A549 (cell line): Measurements from ENCODE around the gene ENAH. TPM values are rescaled to one million over a fixed set of nuclear protein-coding genes. Genes with fewer than 3 reads are reported as not detected.
A peak's percentile ranks its signal among the peaks of the same experiment; 100 is the strongest.

Source experiments
- ATAC-seq, 2 experiments: fragments of 200-7000 bp in 1 of 2; fragments of >200 bp in 1 of 2; cut with Nextera tagmentation in 1 of 2; cut with Tn5 transposase in 1 of 2; 3 replicates each; pipeline versions ENCODE4 v1.8.0 to v1.9.1; 2018 to 2020; ENCODE audit warnings: mild to moderate bottlenecking in 1 of 2, moderate library complexity in 1 of 2
- CTCF ChIA-PET: fragments of 300-600 bp; sonication (Branson Sonifier 250); formaldehyde crosslinking; extraction: SDS; loops from one replicate; lab custom pipeline; 2021; ENCODE audit warnings: antibody characterized with exemption, inconsistent platforms; lab: Yijun Ruan, JAX
- POLR2A ChIA-PET: fragments of 350-600 bp; formaldehyde crosslinking; extraction: SDS; loops from one replicate; lab custom pipeline; 2021; ENCODE audit warnings: antibody characterized with exemption, inconsistent platforms; lab: Yijun Ruan, JAX
- DNase-seq, 2 experiments: peaks; one replicate each; pipeline versions ENCODE4 v3.0.0 to v3.0.0-alpha.2; 2011 to 2016; ENCODE audit warnings: low read depth in 1 of 2, low spot score in 1 of 2
- FAIRE-seq: peaks from 2 replicates; lab custom pipeline; 2011; peaks lifted over from hg19 to GRCh38; lab: Jason Lieb, UNC
- H3K27ac ChIP-seq, 2 experiments: fragments of >200 bp; sonication (Bioruptor Twin); formaldehyde crosslinking; 3 replicates each; pipeline ENCODE4 v1.5.1; 2016 to 2017
- H3K4me1 ChIP-seq: fragments of >200 bp; sonication (Bioruptor Twin); formaldehyde crosslinking; 3 replicates; pipeline ENCODE4 v1.6.1; 2016
- H3K4me2 ChIP-seq: fragments of >200 bp; sonication (Bioruptor Twin); formaldehyde crosslinking; 3 replicates; pipeline ENCODE4 v1.6.1; 2016
- H3K4me3 ChIP-seq: fragments of >200 bp; sonication (Bioruptor Twin); formaldehyde crosslinking; 3 replicates; pipeline ENCODE4 v1.5.1; 2016
- H3K9me3 ChIP-seq: fragments of >200 bp; sonication (Bioruptor Twin); formaldehyde crosslinking; 3 replicates; pipeline ENCODE4 v1.6.1; 2016
- CBX2 ChIP-seq: fragments of 200-600 bp; sonication (generic); IDR thresholded peaks from 2 replicates; pipeline ENCODE4 v1.6.1; 2016; ENCODE audit warnings: low read depth, mild to moderate bottlenecking, borderline replicate concordance
- EP300 ChIP-seq, 2 experiments: fragments of >200 bp; sonication (Bioruptor Twin); formaldehyde crosslinking; IDR thresholded peaks; 2 replicates in 1 of 2; 3 replicates in 1 of 2; pipeline ENCODE4 v1.6.1; 2016 to 2017
- FOSL2 ChIP-seq, 2 experiments: fragments of 450-650 bp in 1 of 2; fragments of >200 bp in 1 of 2; sonication (Bioruptor Twin) in 1 of 2; formaldehyde crosslinking; IDR thresholded peaks; 2 replicates each; pipeline versions ENCODE4 v1.5.0 to v1.6.1; 2016 to 2020; ENCODE audit warnings: mild to moderate bottlenecking in 1 of 2, moderate library complexity in 1 of 2
- GATA3 ChIP-seq: IDR thresholded peaks from 2 replicates; pipeline ENCODE4 v1.6.1; 2012; ENCODE audit warnings: borderline replicate concordance
- HOXA7 ChIP-seq: fragments of 250-450 bp; sonication (Bioruptor Pico); IDR thresholded peaks from 2 replicates; pipeline ENCODE4 v1.5.0; 2020; ENCODE audit warnings: mild to moderate bottlenecking, moderate library complexity
- JUN ChIP-seq, 2 experiments: fragments of >200 bp; sonication (Bioruptor Twin); formaldehyde crosslinking; IDR thresholded peaks; 2 replicates in 1 of 2; 3 replicates in 1 of 2; pipeline ENCODE4 v1.6.1; 2016 to 2017
- JUNB ChIP-seq: fragments of >200 bp; sonication (Bioruptor Twin); formaldehyde crosslinking; IDR thresholded peaks from 2 replicates; pipeline ENCODE4 v1.6.1; 2016
- KDM5A ChIP-seq: fragments of 200-600 bp; sonication (generic); IDR thresholded peaks from 2 replicates; pipeline ENCODE4 v1.6.1; 2016; ENCODE audit warnings: antibody characterized with exemption, mild to moderate bottlenecking
- MAZ ChIP-seq: fragments of 150-350 bp; IDR thresholded peaks from 2 replicates; pipeline ENCODE4 v1.6.1; 2014; ENCODE audit warnings: antibody characterized with exemption, low read depth, low read length, borderline replicate concordance
- MYC ChIP-seq: IDR thresholded peaks from 2 replicates; pipeline ENCODE4 v1.6.1; 2012; ENCODE audit warnings: mild to moderate bottlenecking, inconsistent platforms, low read length, improper control_type of control experiment, borderline replicate concordance
- POLR2AphosphoS2 ChIP-seq: conservative IDR thresholded peaks from 2 replicates; pipeline ENCODE4 v1.6.1; 2012; ENCODE audit warnings: low read length, improper control_type of control experiment, inconsistent platforms
- RARB ChIP-seq: fragments of 250-450 bp; sonication (Bioruptor Pico); IDR thresholded peaks from 2 replicates; pipeline ENCODE4 v1.8.0; 2021; ENCODE audit warnings: mild to moderate bottlenecking, moderate library complexity
- TFCP2L1 ChIP-seq: fragments of 250-450 bp; sonication (Bioruptor Pico); IDR thresholded peaks from 2 replicates; pipeline ENCODE4 v1.5.0; 2021; ENCODE audit warnings: mild to moderate bottlenecking
- ZNF302 ChIP-seq: fragments of 250-450 bp; sonication (Bioruptor Pico); IDR thresholded peaks from 2 replicates; pipeline ENCODE4 v1.9.0; 2021; ENCODE audit warnings: inconsistent platforms, mild to moderate bottlenecking, moderate library complexity
- ZSCAN20 ChIP-seq: fragments of 250-450 bp; sonication (Bioruptor Pico); IDR thresholded peaks from 2 replicates; pipeline ENCODE4 v1.8.0; 2022; ENCODE audit warnings: mild to moderate bottlenecking, moderate library complexity
- WGBS: methylation state at CpG from one replicate; pipeline ENCODE4 v1.1.6; 2017; ENCODE audit errors: missing lambda C conversion rate; 5-methylcytosine and 5-hydroxymethylcytosine counted together
- polyA plus RNA-seq, 4 experiments: library from polyadenylated mRNA; depleted of rRNA in 3 of 4; stranded (reverse); fragments of >200 nt; fragmentation: RNase III in 1 of 4; extraction: RNeasy Plus Mini Kit Qiagen cat#74134 plus additional on column Dnase treatment in 1 of 4; gene quantifications; 2 replicates in 3 of 4; 3 replicates in 1 of 4; pipeline ENCODE4 v1.2.3, GENCODE V29; 2011 to 2017
- TF ChIP-seq, protein P1 (sequence below): fragments of 250-450 bp; sonication (Bioruptor Pico); IDR thresholded peaks from 2 replicates; pipeline ENCODE4 v1.5.0; 2021; ENCODE audit warnings: mild to moderate bottlenecking, moderate library complexity, borderline replicate concordance
- TF ChIP-seq, protein P2 (sequence below): fragments of >200 bp; sonication (Bioruptor Twin); formaldehyde crosslinking; IDR thresholded peaks from 3 replicates; pipeline ENCODE4 v1.5.1; 2016

ENAH gene
- polyA plus RNA-seq, 2 of the 4 experiments (the other 2 are of a cell fraction) = 142 to 155 TPM

DNA sequence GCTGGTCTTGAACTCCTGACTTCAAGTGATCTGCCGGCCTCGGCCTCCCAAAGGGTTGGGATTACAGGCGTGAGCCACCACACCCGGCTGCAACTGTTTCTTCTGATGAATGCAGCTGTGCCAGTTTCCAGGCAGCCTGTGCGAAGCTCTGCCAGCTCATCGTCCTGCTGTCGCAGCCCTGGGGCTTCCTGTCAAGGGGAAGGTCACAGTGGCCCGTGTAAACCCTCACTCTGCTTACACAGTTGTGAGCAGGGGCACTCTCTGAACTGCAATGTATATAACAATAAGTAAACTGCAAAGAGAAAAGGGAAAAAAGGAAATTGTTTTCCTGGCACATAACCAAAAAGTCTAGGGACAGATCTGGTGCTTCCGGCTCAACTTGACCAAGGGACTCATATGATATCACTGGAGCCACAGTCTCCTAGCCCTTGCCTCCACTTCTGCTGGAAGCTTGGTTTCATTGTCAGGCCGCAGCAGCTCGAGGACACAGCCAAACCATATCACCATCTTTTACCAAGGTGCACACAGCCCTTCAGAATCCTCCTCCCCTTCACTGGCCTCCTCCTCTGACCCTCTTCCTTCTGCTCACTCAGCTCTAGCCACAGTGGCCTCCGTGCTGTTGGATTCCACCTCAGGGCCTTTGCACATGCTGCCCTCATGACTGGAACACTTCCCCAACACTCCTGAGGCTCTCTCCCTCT is 202.3 kb downstream of the ENAH start:
- 70% methylated on average over 10 of the region's 12 CpGs for WGBS
- DNase-seq (peak in 1 of 2 experiments; percentile 26), FAIRE-seq (no peak)
- peaks cover 40% of the 10 kb centered on the region for H3K4me1 ChIP-seq
- CTCF ChIA-PET = interaction anchor here (0.7 to 2.8 kb wide), 4 partner anchors 10 to 132 kb away, joined by 4 to 11 read pairs (median 5); no protein-coding TSS in a partner anchor
- H3K27ac ChIP-seq = peak overlapping the region in 1 of 2 experiments; percentile 84; a peak in 4 of 6 replicates
- H3K4me2 ChIP-seq = no peak overlapping the region
- no peak for TF ChIP-seq KDM5A
- no peak for TF ChIP-seq TFCP2L1 (CRISPR knock-in tag)
- no peak for TF ChIP-seq CBX2
- TF ChIP-seq, all 56 proteins: peak for 0
- POLR2A ChIA-PET = no interaction called here
- no peaks in the 10 kb centered on the region for H3K9me3 ChIP-seq
- no peak for ATAC-seq
- no peak overlapping the region for H3K4me3 ChIP-seq

DNA sequence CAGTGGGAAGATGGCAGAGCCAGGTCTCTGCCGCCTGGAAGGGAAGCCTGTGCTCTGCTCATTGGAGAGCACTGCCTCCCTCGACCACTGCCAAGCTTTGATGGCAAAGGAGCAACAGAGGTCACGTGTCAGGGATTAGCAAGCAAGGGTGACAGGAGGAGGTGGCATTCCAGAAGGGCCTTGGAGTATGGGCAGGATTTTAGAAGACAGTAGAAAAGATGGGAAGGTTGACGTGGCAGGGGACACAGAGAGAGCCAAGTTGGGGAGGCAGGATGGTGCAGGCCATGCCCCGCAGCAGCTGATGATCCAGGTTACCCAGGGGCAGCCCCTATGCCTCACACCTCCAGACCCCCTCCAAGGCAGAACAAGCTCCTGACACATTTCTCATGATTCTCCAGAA is 203.1 kb downstream of the ENAH start:
- ChIA-PET CTCF (interaction anchor here (0.7 to 2.8 kb wide), 5 partner anchors 9 to 131 kb away, joined by 4 to 14 read pairs (median 6); no protein-coding TSS in a partner anchor), POLR2A (interaction anchor here (1.0 kb wide), 1 partner anchor 21 kb away, joined by 3 read pairs; the partner anchor contains the start of gene LBR)
- H3K4me2 ChIP-seq = peak overlapping the region; percentile 66
- H3K4me1 ChIP-seq = peaks cover 40% of the 10 kb centered on the region
- peak overlapping the region; percentile 65 to 84 for H3K27ac ChIP-seq
- FAIRE-seq (no peak), ATAC-seq (no peak), DNase-seq (no peak)
- no peak overlapping the region for H3K4me3 ChIP-seq
- TF ChIP-seq, protein P1, sequence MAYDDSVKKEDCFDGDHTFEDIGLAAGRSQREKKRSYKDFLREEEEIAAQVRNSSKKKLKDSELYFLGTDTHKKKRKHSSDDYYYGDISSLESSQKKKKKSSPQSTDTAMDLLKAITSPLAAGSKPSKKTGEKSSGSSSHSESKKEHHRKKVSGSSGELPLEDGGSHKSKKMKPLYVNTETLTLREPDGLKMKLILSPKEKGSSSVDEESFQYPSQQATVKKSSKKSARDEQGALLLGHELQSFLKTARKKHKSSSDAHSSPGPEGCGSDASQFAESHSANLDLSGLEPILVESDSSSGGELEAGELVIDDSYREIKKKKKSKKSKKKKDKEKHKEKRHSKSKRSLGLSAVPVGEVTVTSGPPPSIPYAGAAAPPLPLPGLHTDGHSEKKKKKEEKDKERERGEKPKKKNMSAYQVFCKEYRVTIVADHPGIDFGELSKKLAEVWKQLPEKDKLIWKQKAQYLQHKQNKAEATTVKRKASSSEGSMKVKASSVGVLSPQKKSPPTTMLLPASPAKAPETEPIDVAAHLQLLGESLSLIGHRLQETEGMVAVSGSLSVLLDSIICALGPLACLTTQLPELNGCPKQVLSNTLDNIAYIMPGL (CRISPR knock-in tag) = no peak
- no peak for TF ChIP-seq RARB (CRISPR knock-in tag)
- no peak for TF ChIP-seq ZSCAN20
- TF ChIP-seq ZNF302 (CRISPR knock-in tag) = no peak
- TF ChIP-seq MYC = no peak
- no peak for TF ChIP-seq JUN (IDR thresholded peaks at IDR 0.05)
- WGBS = 90% methylated on average over 5 of the region's 5 CpGs
- no peaks in the 10 kb centered on the region for H3K9me3 ChIP-seq

DNA sequence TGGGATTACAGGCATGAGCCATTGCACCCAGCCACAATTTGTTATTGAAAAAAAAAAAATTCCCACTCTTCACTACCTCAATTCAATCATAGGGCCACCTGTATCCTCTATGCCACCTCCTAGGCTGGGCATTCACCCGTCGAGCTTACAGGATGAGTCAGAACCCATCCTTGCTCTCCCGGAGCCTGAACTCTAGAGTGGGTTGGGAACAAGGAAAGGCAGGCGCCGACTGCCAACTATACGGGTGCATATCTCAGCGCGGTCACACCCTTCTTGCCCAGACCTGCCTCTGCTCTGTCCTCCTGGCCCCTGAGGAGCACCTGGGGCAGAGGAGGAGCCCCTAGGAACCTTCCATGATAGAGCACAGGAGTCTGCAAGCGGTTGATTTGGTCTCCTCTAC is 203.7 kb downstream of the ENAH start:
- H3K4me3 ChIP-seq = no peak overlapping the region
- 0 out of 5 replicates have a peak, but pooled peaks of 1 of the 2 experiments have one; percentile 12 for TF ChIP-seq EP300 (IDR thresholded peaks at IDR 0.05)
- TF ChIP-seq POLR2AphosphoS2 = no peak
- TF ChIP-seq JUNB = peak; percentile 43; the same call in 1 of the 2 replicates
- TF ChIP-seq MAZ = no peak
- peak; percentile 27; the same call in 1 of the 2 replicates for TF ChIP-seq FOSL2 (IDR thresholded peaks at IDR 0.05)
- TF ChIP-seq FOSL2 (CRISPR knock-in tag; IDR thresholded peaks at IDR 0.05) = peak; percentile 70
- DNase-seq (peak; percentile 85 to 90), FAIRE-seq (no peak), ATAC-seq (peak; percentile 86 to 90)
- H3K9me3 ChIP-seq = no peaks in the 10 kb centered on the region
- 15% methylated on average over 9 of the region's 9 CpGs for WGBS
- ChIA-PET POLR2A (interaction anchor here (1.0 to 1.1 kb wide), 2 partner anchors 21 to 328 kb away, joined by 3 to 4 read pairs; partner anchors contain the start of genes LBR and SRP9), CTCF (interaction anchor here (1.9 to 2.8 kb wide), 5 partner anchors 9 to 130 kb away, joined by 4 to 14 read pairs (median 6); partner anchors contain the start of gene LBR)
- H3K4me2 ChIP-seq = peak overlapping the region; percentile 66
- H3K4me1 ChIP-seq = peaks cover 36% of the 10 kb centered on the region
- peak overlapping the region; percentile 65 to 84 for H3K27ac ChIP-seq

DNA sequence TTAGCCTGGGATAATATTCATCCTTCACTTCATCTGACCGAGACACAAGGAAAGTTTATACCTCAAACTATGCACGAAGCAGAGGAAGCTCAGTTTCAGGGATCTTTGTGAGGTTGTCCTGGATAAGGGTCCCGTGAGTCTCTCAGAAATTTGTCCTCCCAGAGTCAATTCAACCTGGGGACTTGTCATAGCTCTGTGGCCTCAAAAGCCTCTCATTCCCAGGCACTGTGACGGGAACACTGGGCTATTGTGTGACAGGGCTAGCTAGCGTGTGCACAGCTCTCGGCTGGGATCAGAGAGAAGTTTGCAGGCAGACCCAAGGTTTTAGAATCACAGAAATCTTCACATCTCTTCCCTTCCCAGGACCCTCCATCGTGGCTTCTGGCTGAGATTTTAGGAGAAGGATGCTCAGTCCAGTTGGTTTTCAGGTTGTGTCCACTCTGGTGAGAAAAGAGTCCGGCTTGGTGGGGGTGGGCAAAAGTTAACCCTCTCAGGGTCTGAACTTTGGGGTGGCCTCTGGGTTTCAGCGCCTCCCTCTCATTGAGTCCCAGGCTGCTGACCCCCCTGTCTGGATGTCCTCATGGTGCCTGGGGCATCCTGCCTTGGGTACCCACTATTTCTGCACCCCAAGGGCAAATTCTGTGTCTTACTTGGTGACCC is 204.6 kb downstream of the ENAH start:
- no peak overlapping the region for H3K4me3 ChIP-seq
- peak overlapping the region in 1 of 2 experiments; percentile 84; a peak in 4 of 6 replicates for H3K27ac ChIP-seq
- no peak for DNase-seq
- H3K9me3 ChIP-seq = no peaks in the 10 kb centered on the region
- ChIA-PET CTCF (interaction anchor here (1.9 to 2.8 kb wide), 4 partner anchors 10 to 129 kb away, joined by 4 to 14 read pairs (median 6); partner anchors contain the start of gene LBR), POLR2A (interaction anchor here (1.1 kb wide), 1 partner anchor 329 kb away, joined by 4 read pairs; the partner anchor contains the start of gene SRP9)
- H3K4me2 ChIP-seq = no peak overlapping the region
- FAIRE-seq = no peak
- H3K4me1 ChIP-seq = peaks cover 27% of the 10 kb centered on the region
- 88% methylated on average over 9 of the region's 9 CpGs for WGBS
- no peak for ATAC-seq
- TF ChIP-seq HOXA7 (CRISPR knock-in tag) (no peak), EP300 (IDR thresholded peaks at IDR 0.05) (no peak), GATA3 (no peak)
- TF ChIP-seq, protein P2, sequence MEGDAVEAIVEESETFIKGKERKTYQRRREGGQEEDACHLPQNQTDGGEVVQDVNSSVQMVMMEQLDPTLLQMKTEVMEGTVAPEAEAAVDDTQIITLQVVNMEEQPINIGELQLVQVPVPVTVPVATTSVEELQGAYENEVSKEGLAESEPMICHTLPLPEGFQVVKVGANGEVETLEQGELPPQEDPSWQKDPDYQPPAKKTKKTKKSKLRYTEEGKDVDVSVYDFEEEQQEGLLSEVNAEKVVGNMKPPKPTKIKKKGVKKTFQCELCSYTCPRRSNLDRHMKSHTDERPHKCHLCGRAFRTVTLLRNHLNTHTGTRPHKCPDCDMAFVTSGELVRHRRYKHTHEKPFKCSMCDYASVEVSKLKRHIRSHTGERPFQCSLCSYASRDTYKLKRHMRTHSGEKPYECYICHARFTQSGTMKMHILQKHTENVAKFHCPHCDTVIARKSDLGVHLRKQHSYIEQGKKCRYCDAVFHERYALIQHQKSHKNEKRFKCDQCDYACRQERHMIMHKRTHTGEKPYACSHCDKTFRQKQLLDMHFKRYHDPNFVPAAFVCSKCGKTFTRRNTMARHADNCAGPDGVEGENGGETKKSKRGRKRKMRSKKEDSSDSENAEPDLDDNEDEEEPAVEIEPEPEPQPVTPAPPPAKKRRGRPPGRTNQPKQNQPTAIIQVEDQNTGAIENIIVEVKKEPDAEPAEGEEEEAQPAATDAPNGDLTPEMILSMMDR = no peak
